Activated naive CD8-positive, alpha-beta T cell (primary cell): ENCODE results near the gene TIMM9.
"Not testable (repeated sequence)": the region's sequence is repeated elsewhere in the genome, so short reads cannot be mapped to it uniquely, and the experiment has no call there.

Source experiments
- H3K27ac Mint-ChIP-seq: one replicate; pipeline ENCODE4 v1.8.0; 2021; ENCODE audit warnings: mixed read lengths
- H3K27me3 Mint-ChIP-seq: one replicate; pipeline ENCODE4 v1.8.0; 2021; ENCODE audit warnings: mixed read lengths
- H3K36me3 Mint-ChIP-seq: one replicate; pipeline ENCODE4 v1.8.0; 2021; ENCODE audit warnings: mixed read lengths
- H3K4me1 Mint-ChIP-seq: one replicate; pipeline ENCODE4 v1.8.0; 2021; ENCODE audit warnings: low read depth, mixed read lengths
- H3K4me3 Mint-ChIP-seq: one replicate; pipeline ENCODE4 v1.8.0; 2021; ENCODE audit warnings: mild to moderate bottlenecking, mixed read lengths
- H3K9me3 Mint-ChIP-seq: one replicate; pipeline ENCODE4 v1.8.0; 2021; ENCODE audit warnings: low read depth, mixed read lengths

The TIMM9 gene

GRCh38 chr14:58362798-58363412 lies 64.4 kb downstream of the TIMM9 start:
- Mint-ChIP-seq H3K36me3 (peaks cover 14% of the 10 kb centered on the region), H3K27ac (no peak overlapping the region), H3K4me1 (no peaks in the 10 kb centered on the region), H3K9me3 (no peaks in the 10 kb centered on the region), H3K4me3 (no peak overlapping the region), H3K27me3 (no peaks in the 10 kb centered on the region)

GRCh38 chr14:58362272-58362671 lies 65.1 kb downstream of the TIMM9 start:
- not testable (repeated sequence) for H3K27me3 Mint-ChIP-seq, H3K27ac Mint-ChIP-seq, H3K4me1 Mint-ChIP-seq, H3K4me3 Mint-ChIP-seq, H3K9me3 Mint-ChIP-seq
- H3K36me3 Mint-ChIP-seq: peaks cover 11% of the 10 kb centered on the region
